HG03469 (cell line): ENCODE data around the gene TUBA4A.

Source experiments
- ATAC-seq: cut with Tn5 transposase; IDR thresholded peaks from one replicate; pipeline ENCODE4 v1.9.1; 2021; ENCODE audit warnings: mild to moderate bottlenecking, moderate library complexity, moderate number of reproducible peaks; ENCODE audit not compliant: unreplicated experiment

Gene TUBA4A

DNA sequence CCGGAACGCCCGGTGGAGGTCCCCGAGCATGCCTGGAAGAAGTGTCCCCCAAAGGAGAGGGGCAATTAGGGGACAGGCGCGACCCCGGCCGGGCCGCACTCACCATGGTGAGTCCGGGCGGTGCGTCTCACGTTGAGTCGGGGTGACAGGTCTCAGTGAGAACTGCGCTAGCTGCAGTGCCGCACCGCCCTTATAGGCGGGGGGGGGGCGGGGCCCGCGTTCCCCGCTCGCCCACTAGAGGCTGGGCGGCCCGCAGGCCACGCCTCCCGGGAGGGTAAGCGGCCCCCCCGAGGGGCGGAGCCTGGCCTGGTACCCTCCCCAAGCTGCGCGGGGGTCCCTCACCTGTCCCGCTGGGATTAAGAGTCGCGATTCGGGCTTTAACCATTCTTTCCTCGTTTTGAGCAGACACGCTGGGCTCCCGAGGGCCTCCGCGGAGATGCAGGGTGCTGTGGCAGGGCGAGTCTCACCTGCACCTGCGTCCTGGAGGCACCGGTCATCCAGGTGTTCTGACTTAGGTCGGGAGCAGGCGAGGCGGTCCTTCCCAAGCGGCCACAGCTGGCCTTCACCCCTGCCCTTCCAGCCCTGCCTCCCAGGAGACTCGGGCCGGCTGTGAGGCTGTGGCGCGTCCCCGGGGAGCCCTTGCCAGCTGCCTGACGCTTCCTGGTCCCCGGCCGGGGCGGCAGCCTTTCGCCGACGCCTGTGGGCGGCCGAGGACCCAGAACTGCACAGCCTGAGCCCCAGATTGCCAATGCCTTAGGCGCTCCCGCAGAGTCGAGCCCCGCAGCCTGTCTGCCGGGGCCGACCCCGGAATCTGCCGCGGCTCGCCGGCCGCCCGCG is at the start of gene TUBA4A:
TUBA4A (minus strand) TSS at position 166 of the 837 bp plus-strand sequence; CDS start at position 106, 60 bp downstream.
- ATAC-seq = peak; percentile 26

DNA sequence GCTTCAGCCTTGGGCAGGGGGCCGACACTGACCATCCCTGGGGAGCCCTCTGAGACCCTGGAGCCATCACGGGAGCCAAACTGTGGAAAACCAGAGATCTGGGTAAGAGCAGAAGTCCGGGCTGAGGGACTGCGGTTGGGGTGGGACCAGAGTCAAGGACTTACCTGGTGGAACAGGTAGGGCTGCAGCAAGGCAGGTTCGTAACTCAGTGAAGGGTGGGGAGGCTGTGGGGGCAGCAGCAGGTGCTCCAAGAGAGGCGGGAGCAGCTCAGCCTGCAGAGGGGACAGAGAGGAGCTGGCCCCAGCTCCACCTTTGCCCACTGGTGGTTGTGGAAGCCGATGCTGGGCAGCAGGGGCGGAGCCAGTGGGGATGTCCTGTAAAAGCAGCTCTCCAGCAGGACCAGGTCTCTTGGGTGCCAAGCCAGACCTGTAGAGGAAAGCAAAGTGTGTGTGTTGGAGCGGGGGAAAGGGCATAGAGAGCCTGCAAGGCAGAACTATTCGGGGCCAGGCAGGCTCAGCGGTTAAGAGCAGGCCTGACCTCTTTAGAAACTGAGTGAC is 48.8 kb upstream of the TUBA4A start:
- ATAC-seq = no peak

DNA sequence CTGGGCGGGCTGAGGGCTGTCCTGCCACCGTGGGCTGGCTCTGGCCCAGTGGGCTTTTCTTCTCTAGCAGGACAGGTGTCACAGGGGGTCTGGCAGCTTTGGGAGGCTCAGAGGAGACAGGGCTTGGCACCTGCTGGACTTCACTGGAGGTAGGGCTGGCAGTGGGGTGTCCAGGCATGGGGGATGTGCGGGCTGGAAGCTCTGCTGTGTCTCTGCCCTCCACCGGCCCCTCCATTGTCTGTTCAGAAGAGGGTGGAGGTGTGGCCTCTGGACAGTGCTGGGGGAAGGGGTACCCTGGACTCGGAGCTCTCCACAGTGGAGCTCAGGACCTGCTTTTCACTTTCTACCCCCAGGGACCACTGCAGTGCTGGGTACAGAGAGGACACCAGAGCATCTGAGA is 46.3 kb upstream of the TUBA4A start:
- ATAC-seq = no peak

DNA sequence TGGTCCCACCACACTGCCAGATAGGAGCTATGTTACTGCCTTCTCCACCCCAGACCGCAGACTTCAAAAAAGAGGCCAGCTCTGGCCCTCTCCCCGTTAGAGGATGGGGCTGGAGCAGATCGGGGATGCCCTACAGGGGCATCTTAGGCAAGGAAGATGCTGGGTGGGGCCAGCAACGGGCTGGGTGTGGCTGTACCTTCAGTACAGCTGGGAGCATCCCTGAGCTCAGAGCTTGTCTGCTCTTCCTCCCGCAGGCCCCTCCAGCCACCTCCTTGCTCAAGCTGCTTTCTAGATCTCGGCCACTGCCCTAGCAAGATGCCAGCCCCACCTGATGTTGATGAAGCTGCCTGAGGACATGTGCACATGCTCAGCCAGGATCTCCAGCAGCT is 45.6 kb upstream of the TUBA4A start:
- no peak for ATAC-seq

DNA sequence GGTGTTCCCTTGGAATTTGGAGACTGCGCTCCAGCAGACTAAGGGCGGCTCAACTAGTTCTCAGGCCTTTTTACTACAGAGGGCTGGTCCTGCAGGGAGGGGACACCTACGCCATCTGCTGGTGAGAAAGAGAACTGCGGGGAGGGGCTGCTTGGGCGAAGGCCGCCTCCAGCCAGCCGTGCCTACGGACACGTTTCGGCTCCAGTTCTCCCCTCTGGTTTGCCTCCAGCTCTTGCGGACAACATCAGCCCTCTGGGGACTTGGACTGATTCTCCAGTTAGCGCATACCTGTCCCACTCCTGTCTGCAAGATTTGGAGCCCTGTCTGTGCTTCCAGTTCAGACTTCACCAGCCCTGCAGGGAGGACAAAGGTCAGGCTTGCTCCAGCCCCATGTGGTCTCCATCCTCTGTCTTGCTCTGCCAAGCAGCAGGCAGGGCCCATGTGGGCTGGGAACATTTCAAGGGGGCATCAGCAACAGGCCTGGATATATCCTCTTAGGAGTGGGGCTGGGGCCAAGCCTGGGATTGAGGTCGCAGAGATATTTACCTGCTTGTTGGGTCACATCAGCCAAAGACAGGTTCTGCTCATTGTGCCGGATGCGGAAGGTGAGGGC is 45.1 kb upstream of the TUBA4A start:
- ATAC-seq = no peak

DNA sequence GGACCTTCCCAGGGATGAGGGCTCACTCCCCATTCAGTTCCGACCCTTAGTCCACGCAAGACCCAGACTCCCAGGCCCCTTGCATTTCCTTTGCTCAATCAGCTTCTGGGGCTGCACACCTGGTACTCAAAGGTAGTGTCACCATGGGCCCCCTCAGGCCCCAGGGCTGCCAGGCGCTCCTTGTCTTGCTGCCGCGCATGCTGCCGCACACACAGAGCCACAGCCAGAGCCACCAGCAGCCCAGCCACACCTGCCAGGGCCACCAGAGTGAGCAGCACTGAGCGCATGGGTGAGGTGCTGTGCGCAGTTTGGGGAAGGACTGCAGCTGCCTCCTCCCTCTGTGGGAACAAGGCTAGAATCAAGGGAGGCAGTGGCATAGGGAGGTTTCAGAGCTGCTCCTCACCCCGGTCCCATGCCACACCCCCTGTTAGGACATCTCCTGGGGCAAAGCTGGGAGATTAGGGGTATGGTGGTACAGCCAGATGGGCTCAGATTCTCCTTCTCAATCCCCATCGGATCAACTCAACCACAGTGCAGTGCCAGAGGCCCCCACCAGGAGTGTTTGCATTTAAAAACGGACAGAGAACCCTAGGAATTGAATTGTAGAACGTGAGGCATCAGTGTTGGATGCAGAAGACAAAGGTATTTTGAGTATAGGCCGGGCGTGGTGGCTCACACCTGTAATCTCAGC is 44.2 kb upstream of the TUBA4A start:
- no peak for ATAC-seq

DNA sequence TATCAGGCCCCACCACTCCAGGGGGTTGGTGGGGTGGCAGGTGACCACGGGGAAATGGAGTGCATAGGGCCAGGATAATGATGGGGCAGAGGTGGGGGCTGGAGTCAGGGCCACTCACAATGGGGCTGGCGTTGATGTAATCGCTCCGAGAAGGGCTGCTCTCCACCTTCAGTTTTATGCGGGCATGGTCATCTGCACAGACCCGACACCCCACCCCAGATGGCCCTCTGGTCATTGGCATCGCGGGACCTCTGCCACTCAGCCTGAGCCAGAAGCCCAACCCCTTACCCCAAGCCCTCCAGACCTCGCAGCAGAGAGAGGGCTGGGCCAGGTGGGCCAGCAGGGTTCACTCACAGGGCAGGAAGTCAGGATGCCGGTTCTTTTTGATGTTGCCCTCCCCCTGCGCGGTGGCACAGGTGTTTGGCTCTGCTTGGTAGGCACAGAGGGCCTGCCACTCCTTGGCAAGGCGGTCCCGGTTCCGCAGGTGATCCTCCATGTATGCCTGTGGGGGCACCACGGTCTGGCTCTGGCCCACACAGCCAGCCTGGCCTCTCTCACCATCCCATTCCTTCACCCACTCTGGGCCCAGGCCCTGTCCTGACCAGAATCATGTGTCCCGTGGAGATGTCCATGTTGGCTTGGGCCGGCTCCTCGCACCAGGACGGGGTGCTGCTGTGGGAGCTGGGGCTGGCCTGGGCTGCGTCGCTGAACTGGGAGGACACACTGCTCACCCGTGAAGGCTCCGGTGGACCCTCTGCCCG is 43.1 kb upstream of the TUBA4A start:
- no peak for ATAC-seq

DNA sequence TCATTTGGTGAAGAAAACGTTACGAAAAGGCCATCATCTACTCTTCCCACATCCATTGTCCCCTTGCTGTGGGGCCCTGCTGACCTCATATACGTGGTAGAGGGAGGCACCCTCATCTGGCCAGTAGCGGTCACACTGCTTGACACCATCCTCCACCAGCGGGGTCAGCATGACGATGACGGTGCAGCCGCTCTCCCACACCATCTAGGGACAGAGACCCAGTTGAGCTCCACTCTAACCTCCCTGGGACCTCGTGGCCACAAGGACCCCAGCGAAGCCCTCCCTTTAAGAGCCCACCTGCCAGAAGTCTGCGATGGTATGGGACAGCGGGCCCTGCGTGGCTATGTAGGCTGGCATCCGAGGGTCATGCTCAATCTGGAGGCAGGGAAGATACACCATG is 42.4 kb upstream of the TUBA4A start:
- ATAC-seq = no peak

DNA sequence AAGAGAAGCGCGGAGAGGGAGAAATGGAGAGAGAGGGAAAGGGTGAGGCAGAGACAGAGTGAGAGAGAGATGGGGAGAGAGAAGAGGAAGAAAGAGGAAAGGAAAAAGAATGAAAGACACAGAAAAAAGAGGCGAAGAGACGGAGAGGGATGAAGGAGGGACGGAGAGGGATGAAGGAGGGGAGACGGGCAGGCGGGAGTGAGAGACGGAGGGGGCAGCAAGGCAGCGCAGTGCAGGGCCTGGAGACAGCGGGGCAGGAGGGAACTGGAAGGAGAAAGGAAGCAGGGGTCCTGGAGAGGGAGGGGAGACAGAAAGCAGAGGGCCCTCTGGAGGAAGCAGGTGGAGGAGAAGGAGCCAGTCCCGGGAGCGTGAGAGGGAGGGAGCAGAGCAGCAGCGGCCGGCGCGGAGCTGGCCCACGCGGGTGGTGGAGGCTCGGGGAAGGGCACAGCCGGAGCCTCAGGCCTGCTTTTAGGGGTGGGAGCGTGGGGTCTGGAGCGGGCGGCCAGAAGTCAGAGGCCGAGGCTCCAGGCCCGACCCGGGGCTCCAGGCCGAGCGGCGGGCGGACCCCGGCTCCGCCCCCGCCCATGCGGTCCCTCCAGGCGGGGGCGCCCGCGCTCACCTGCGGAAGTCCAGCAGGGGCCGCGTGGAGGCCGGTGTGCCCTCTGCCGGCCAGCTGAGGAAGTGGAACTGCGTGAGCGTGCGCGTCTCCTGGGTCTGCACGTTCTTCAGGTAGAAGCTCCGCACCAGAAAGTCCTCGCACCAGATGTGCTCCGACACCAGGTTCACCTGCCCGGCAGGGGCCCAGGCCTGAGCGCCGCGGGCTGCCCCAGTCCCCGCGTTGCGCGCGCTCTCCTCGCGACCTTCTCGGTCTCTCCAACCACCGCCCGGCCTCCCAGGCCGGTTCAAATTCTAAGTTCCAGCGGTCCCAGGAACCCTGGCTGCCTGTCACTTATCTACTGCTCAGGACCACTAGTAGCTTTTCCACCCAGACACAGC is 40.9 kb upstream of the TUBA4A start:
- ATAC-seq = peak; percentile 80

DNA sequence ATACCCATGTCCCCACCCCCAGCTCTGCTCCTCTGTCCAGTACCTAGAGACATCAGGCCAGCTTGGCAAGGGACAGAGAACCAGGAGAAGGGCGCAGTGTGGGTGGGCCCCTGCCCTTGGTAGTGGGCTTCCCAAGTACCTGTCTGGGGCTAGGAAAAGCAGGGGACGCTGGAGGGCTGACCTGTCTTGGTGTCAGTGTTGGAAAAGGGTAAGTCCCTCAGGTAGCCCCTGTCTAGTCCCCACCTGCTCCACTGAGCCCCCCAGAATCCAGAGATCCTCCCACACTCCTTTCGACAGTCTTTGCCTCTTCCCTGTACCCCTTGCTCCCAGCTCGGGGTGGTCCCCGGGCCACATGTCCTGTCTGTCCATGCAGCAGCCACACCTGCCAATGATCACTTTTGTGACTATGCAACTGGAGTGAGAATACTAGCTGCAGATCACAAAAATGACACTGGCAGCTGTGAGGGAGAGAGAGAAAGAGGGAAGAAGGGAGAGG is 40.1 kb upstream of the TUBA4A start:
- no peak for ATAC-seq

DNA sequence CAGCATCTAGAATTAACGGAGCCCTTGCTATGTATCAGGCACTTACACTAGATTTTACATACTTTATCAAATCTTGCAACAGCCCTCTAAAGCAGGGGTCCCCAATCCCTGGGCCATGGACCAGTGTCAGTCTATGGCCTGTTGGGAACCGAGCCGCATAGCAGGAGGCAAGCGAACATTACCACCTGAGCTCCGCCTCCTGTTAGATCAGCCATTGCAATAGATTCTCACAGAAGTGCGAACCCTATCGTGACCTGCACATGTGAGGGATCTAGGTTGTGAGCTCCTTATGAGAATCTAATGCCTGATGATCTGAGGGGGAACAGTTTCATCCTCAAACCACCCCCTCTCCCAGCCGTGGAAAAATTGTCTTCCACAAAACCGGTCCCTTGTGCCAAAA is 38.9 kb upstream of the TUBA4A start:
- ATAC-seq = no peak

DNA sequence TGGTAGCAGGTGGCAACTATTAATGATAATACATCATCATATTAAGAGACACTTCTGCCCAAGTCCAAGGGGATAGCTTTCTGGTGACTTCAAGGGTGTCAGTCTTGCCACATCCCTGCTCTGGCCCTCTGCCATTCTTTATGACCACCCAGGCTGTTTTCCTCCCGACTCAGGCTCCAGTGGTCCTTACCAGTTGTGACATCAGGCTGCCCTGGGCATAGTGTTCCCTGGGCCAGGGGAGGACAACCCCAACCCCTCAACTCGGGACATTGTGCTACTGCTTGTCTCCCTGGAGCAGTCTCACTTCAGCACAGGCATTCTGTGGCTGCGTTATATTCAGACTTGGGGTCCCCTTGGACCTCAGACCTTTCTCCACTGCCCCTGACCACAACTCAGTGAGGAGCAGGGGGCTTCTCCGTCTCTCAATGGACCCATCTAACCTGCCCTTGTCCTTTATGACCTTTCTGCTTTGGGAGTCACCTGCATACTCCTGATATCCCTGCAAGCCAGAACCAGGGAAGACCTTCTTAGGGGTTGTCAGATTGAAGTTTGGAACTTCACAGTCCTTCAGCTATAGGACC is 38.3 kb upstream of the TUBA4A start:
- no peak for ATAC-seq

DNA sequence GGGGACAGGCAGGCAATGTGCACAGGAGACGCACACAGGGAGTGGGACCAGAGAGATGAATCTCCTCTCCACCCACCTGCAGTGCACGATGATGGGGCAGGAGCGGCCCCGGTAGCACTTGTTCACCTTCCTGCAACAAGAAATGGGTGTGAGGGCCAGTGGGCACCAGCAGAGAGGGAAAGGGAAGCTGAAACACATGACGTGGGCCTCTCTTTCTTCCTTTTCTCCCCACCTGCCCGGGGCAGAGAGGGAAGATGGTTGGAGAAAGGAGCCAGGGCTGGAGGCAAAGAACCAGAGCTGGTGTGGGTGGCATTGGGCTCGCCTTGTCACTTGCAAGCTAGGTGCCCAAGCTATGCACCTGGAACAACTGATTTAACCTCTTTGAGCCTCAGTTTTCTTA is 37.7 kb upstream of the TUBA4A start:
- no peak for ATAC-seq

DNA sequence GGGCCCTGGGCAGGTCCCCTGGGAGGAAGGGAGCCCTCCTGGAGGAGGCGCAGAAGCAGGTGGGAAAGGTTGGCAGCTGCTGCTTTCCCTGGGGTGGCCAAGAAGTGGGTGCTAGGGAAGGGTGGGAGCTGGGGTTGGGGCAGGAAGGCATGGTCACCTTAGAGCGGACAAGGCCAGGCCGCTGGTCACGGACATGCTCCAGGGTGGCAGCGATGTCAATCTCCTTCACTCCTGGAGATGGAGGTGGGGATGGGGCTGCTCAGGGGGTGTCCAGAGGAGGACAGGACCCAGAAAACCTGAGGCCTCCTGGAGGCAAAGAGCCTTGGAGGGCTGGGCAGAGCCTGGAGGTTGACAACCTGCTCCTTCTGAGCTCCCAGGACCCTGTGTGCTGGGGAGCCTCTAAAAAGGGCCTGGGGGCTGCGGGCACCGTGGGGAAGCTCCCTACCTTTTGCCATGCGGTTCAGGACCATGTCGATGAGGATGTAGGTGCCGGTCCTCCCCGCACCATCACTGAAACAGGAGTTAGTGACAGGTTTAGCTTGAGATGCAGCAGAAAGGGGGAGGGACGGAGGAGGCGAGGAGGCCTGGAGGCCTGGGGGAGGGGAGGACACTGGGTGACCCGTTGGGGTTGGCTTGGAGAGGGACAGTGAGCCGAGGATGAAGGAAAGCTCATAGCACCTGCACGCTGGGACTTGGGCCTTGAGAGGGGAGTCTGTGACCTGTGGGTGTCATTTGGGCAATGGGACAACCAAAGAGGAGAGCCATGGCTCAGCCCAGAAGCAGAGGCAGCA is 36.9 kb upstream of the TUBA4A start:
- no peak for ATAC-seq

DNA sequence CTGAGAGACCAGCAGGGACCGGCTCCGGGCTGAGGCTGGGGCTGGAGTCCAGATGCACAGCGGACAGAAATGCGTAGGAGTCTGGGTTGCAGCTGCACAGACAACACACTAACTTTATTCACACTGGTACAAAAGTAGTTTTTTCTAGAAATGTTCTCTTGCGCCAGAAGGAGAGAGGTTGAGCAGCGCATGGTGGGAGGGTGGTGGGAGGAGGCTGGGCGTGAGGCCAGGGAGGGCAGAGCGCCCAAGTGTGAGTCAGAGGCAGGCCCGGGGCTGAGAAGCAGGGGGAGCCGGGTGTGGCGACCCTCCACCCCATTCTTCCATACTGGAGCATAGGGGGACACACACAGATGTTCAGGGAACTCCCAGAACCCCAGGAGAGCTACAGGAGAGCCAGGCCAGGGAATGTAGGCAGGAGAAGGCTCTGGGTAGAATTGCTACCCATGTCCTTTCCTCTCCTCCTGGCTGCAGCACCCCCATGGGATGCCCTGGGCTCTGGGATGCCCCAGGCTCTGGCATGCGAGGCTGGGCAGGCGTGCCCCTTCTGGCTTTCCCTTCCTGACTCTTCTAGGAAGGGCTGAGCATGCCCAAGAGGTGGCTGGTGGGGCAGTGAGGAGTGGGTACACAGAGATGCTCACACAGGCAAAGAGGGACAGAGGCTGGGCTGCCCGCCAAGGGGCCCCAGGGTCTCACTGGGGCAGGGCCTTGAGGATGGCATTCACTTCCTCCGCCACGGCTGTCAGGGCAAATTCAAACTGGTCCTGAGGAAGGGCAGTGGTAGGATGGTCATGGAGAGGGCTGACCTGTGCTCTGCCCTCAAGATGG is 36.0 kb upstream of the TUBA4A start:
- ATAC-seq = no peak

DNA sequence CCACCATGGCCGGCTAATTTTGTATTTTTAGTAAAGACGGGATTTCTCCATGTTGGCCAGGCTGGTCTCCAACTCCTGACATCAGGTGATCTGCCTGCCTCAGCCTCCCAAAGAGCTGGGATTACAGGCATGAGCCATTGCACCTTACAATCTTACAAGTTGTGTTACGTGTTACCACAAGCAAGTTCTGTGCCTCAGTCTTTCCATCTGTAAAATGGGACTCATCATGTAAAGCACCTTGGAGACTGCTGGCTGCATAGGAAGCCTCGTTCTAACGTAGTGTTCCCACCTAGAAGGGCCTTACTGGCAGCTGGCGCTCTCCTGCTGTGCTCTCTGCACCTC is 35.4 kb upstream of the TUBA4A start:
- ATAC-seq = no peak

DNA sequence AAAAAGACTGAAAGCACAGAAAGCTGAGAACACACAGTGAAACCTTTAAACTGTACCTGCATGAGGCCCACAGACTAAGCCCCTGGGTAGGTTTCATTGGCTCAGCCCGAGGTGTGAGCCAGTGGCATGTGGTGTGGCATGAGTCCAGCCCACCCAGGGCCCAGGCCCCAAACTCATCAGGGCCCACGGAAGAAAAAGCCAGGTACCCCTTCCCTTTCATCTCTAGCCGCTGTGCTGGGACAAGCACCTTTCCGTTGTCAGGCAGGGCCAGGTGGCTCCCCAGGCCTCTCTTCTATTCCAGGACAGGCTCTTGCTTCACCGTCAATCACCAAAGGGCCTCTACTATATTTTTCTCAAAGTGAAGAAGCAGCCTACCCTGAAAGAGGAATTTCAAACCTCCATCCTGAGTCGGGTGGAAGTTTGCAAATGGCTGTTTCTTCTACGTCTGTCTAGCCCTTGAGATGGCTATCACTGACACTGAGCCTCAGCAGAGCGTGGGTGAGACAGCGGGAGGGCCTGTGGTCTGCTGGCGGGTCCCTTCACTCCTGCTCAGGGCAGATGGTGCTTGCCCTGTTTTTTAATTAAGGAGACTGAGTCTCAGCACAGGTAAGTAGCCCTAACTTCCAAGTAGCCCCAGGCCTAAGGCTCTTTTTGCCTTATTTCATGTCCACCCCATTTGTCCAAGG is 34.0 kb upstream of the TUBA4A start:
- no peak for ATAC-seq
